Hypothalamus (tissue), 51 donors: ENCODE measurements around the gene PALLD.
"Not testable (repeated sequence)": the region's sequence is repeated elsewhere in the genome, so short reads cannot be mapped to it uniquely, and the experiment has no call there.

Experiments used
- DNase-seq, 51 donors: peaks; one replicate each; lab custom pipeline; 2025; lab: John Stamatoyannopoulos, UW

The PALLD gene

GRCh38 chr4:168490711-168491110 lies 6.1 kb upstream of the PALLD start:
- no peak for DNase-seq

- no peak for DNase-seq
These were observed 5.3 kb upstream of the PALLD start for GRCh38 chr4:168491563-168491962.

GRCh38 chr4:168498251-168498650 lies 1.4 kb downstream of the PALLD start:
- DNase-seq = no peak

- no peak for DNase-seq
These were observed 2.4 kb downstream of the PALLD start for GRCh38 chr4:168499241-168499640.

GRCh38 chr4:168501407-168501806 lies 4.6 kb downstream of the PALLD start:
- DNase-seq = no peak

- no peak for DNase-seq
These were observed 6.0 kb downstream of the PALLD start for GRCh38 chr4:168502861-168503260.

- no peak for DNase-seq
These were observed 7.0 kb downstream of the PALLD start for GRCh38 chr4:168503652-168504362.

GRCh38 chr4:168504526-168504925 lies 7.7 kb downstream of the PALLD start:
- no peak for DNase-seq

- DNase-seq = no peak
These were observed 9.2 kb downstream of the PALLD start for GRCh38 chr4:168506014-168506413.

GRCh38 chr4:168507178-168507815 lies 10.4 kb downstream of the PALLD start:
- DNase-seq = peak in 2 of 51 donors; percentile 2 to 4

- DNase-seq = no peak
These were observed 11.8 kb downstream of the PALLD start for GRCh38 chr4:168508683-168509082.

GRCh38 chr4:168509786-168510185 lies 12.9 kb downstream of the PALLD start:
- DNase-seq = no peak

GRCh38 chr4:168511780-168512489 lies 15.1 kb downstream of the PALLD start:
- DNase-seq = no peak

GRCh38 chr4:168513826-168514225 lies 17.0 kb downstream of the PALLD start:
- DNase-seq = not testable (repeated sequence)

GRCh38 chr4:168514249-168514852 lies 17.5 kb downstream of the PALLD start:
- DNase-seq = peak in 1 of 51 donors; percentile 7

- DNase-seq = no peak
These were observed 18.6 kb downstream of the PALLD start for GRCh38 chr4:168515222-168516011.

- DNase-seq = no peak
These were observed 20.0 kb downstream of the PALLD start for GRCh38 chr4:168516841-168517240.

GRCh38 chr4:168519576-168519975 lies 22.7 kb downstream of the PALLD start:
- no peak for DNase-seq

GRCh38 chr4:168521721-168522120 lies 24.9 kb downstream of the PALLD start:
- no peak for DNase-seq

- DNase-seq = no peak
These were observed 25.5 kb downstream of the PALLD start for GRCh38 chr4:168522356-168522755.
